GM12891 (cell line): Measurements from ENCODE around the gene OR51A4.

ENCODE experiments used
- POLR2A ChIP-seq: IDR thresholded peaks from 2 replicates; pipeline ENCODE4 v1.6.1; 2011; ENCODE audit warnings: low read depth, low read length, control low read depth
- POLR2AphosphoS5 ChIP-seq: IDR thresholded peaks from 2 replicates; pipeline ENCODE4 v1.6.1; 2011; ENCODE audit warnings: low read depth, low read length, control low read depth
- TAF1 ChIP-seq: IDR thresholded peaks from 2 replicates; pipeline ENCODE4 v1.6.1; 2011; ENCODE audit warnings: low read depth, low read length, control low read depth

DNA sequence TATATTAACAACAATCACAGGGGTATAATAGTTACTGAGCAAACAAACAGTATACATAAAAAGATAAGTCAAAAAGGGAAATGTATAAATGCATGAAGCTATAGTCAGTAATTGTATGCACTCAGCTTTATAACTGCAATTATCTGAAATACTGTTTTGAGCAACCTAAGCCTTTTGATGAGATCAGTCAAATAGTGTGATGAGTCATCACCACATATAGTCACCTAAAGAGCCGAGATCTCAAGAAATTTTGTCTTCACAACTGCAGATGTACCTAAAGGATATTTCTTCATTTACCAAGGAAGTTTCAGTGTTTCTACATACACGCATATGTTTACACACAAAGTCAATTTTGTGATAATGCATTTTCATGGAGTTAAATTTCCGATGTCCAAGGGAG, 13.5 kb upstream of the OR51A4 start:
- TF ChIP-seq POLR2AphosphoS5 (no peak), POLR2A (no peak), TAF1 (no peak)
